ENCODE results near the gene RALGDS. TPM values are rescaled to one million over a fixed set of nuclear protein-coding genes. Genes with fewer than 3 reads are reported as not detected.
A peak's percentile ranks its signal among the peaks of the same experiment; 100 is the strongest.

Gene RALGDS
- total and polyA plus RNA-seq, 2 of the 13 experiments (the other 11 are each of a cell fraction or from before 2014, with no cell fraction given): 12.9 to 25.5 TPM

GRCh38 chr9:133153227-133154096 is 32.4 kb upstream of the RALGDS start (continued):
- TF ChIP-seq ZNF501 (CRISPR knock-in tag; IDR thresholded peaks at IDR 0.05) (peak; percentile 64; the same call in 1 of the 2 replicates), GATAD2A (CRISPR knock-in tag; IDR thresholded peaks at IDR 0.05) (peak; percentile 54), CEBPB (IDR thresholded peaks at IDR 0.05; ENCODE audit: borderline replicate concordance, low read depth, low read length) (no peak), MXD3 (CRISPR knock-in tag; IDR thresholded peaks at IDR 0.05) (no peak), SP5 (CRISPR knock-in tag; IDR thresholded peaks at IDR 0.05; ENCODE audit: borderline replicate concordance, low read depth) (peak; percentile 82), SRY (CRISPR knock-in tag; IDR thresholded peaks at IDR 0.05) (no peak)

- H3K4me2 ChIP-seq (ENCODE audit: low read depth, low read length): peak overlapping the region; percentile 8; the same call in 1 of the 2 replicates
- FAIRE-seq: no peak
- in situ Hi-C loops (cut with HindIII; ENCODE audit: extremely low pct_ligation_motif_present, low pct_unique_long_range_greater_than_20kb): no loop called here
These were observed 30.8 kb upstream of the RALGDS start for GRCh38 chr9:133151601-133152525.

More at GRCh38 chr9:133151601-133152525, 30.8 kb upstream of the RALGDS start:
- ChIA-PET CTCF (ENCODE audit: low intra/inter-chr PET ratio, low total read pairs) (no interaction called here), POLR2A (no interaction called here)
- no TSS peak for BruUV-seq (replicated peaks)
- peaks cover 5% of the 10 kb centered on the region for H3K79me2 ChIP-seq (ENCODE audit: insufficient read depth, low read length)
- peaks cover 3% of the 10 kb centered on the region; the same call in 1 of the 2 replicates for H4K20me1 ChIP-seq (ENCODE audit: insufficient read depth, low read length)
- H2AFZ ChIP-seq (ENCODE audit: low read length): no peak overlapping the region
- peaks cover 0 to 7% of the 10 kb centered on the region in 2 experiments; a peak in 1 of 5 replicates for H3K27me3 ChIP-seq (ENCODE audit: control insufficient read depth in 1 of 2, insufficient read depth in 2 of 2, low read length in 2 of 2)
- H3K36me3 ChIP-seq (replicated peaks in 1 of 2; ENCODE audit: control insufficient read depth in 1 of 2, insufficient read depth in 2 of 2, low read length in 2 of 2): no peaks in the 10 kb centered on the region
- DNase-seq (ENCODE audit: low spot score) (no peak), ATAC-seq (0 out of 3 replicates have a peak, but pooled peaks have one; percentile 2)
- intact Hi-C loops (cut with micrococcal nuclease; ENCODE audit: unreplicated experiment): no loop called here
- WGBS (ENCODE audit: low lambda C conversion rate): 31% methylated on average over 8 of the region's 14 CpGs
- H3K9ac ChIP-seq (ENCODE audit: insufficient read depth, low read depth, low read length): no peak overlapping the region
- no peak overlapping the region for H3K4me3 ChIP-seq (replicated peaks in 1 of 3; ENCODE audit: insufficient read depth in 1 of 3, low read depth in 2 of 3, low read length in 3 of 3)
- H3K9me3 ChIP-seq (ENCODE audit: low read length): no peaks in the 10 kb centered on the region
- H3K27ac ChIP-seq (ENCODE audit: extremely low read length, insufficient read depth, low read length): no peak overlapping the region
- no peak for TF ChIP-seq NR2F6 (IDR thresholded peaks at IDR 0.05)
- 0 out of 2 replicates have a peak, but pooled peaks have one; percentile 15 for TF ChIP-seq NR2F6 (CRISPR knock-in tag; IDR thresholded peaks at IDR 0.05)
- TF ChIP-seq NRL (CRISPR knock-in tag; IDR thresholded peaks at IDR 0.05; ENCODE audit: borderline replicate concordance): 0 out of 2 replicates have a peak, but pooled peaks have one; percentile 48
- no peak for TF ChIP-seq ADNP (CRISPR knock-in tag; IDR thresholded peaks at IDR 0.05)
- H3K4me1 ChIP-seq (ENCODE audit: insufficient read depth, low read length): peaks cover 57% of the 10 kb centered on the region
